HK-2 (cell line): Measurements from ENCODE around the gene SERPINB12.

Experiments
- DNase-seq: peaks from one replicate; pipeline ENCODE4 v3.0.0-alpha.2; 2018; ENCODE audit not compliant: unreplicated experiment

SERPINB12 gene

GRCh38 chr18:63542069-63542468, at the start of gene SERPINB12:
SERPINB12 (plus strand) TSS chr18:63542369; CDS start chr18:63556160, 13,791 bp downstream.
- no peak for DNase-seq

- DNase-seq = no peak
These were observed 49.3 kb upstream of the SERPINB12 start for GRCh38 chr18:63492851-63493250.

- no peak for DNase-seq
These were observed 46.5 kb upstream of the SERPINB12 start for GRCh38 chr18:63495675-63496074.

- DNase-seq = no peak
These were observed 36.4 kb upstream of the SERPINB12 start for GRCh38 chr18:63505566-63506335.

GRCh38 chr18:63506336-63506646, 35.9 kb upstream of the SERPINB12 start:
- no peak for DNase-seq

- DNase-seq = no peak
These were observed 33.6 kb upstream of the SERPINB12 start for GRCh38 chr18:63508596-63508995.

DNA sequence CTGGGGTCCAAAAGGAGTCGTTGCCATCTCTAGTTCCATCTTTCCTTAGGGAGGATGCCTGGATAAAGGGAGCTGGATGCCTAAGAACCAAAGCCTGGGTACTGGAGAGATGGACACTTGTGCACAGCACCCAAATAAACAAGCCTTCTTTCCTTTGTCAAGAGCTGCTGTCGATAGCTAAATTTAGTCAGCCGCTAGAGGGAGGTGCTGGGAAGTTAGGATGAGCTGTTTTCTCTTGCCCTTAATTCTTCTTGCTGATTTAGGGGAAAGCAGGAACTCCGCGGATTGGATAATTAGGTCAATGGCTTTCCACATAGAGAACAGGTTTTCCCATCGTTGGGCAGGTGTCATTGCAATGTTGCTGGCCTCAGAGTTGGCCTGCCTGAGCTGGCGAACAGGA, 30.9 kb upstream of the SERPINB12 start:
- DNase-seq = peak; percentile 8

- no peak for DNase-seq
These were observed 27.8 kb upstream of the SERPINB12 start for GRCh38 chr18:63514326-63514725.

GRCh38 chr18:63514888-63515678, 27.1 kb upstream of the SERPINB12 start:
- no peak for DNase-seq

- DNase-seq = no peak
These were observed 26.4 kb upstream of the SERPINB12 start for GRCh38 chr18:63515801-63516200.

- peak; percentile 49 for DNase-seq
These were observed 23.8 kb upstream of the SERPINB12 start for GRCh38 chr18:63518178-63519012.

DNA sequence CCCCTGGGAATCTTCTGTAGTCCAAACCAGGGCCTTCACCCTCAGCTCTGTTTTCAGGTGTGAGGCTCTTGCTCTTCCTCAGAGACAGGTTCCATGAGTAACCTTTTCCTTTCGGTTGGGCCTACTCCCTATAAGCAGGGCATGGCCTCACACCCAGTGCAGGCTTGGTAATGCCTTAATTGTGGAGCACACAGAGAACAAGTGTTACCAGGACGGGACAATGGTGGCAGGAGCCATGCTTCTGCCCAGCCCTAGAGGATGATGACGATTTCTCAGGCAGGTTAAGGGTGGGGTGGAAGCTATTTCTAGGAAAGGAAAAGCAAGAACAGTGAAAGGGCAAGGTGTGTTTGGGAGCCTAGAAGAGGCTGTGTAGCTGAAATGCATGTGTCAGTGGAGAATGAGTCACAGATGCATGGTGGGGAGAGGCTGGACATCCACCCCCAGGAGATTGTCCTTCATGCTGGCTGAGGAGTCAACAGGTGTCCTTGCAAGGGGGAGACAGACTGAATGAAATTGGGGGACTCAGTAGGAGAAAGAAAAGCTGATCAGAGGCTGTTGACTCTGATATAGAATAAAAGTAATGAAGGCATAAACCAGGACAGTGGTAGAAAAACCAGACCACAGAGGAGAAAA, 22.0 kb upstream of the SERPINB12 start:
- no peak for DNase-seq

DNA sequence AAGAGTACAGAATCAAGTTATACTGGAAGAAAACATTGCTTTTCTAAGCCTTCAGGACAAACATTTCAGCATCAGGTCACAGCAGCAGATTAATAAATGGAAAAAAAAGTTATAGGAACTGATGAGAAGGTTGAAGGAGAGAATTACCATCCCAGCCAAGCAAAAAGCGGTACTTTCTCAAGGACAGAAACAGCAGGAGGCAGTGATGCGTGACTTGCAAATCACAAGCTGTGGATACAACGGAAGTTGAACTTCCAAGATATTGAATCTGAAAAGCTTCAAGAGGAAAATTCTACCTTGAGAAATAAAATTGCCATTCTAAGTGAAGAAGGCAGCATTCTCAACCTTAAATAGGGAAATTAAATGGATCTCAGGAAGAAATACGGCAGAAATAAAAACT, 18.5 kb upstream of the SERPINB12 start:
- DNase-seq = no peak

DNA sequence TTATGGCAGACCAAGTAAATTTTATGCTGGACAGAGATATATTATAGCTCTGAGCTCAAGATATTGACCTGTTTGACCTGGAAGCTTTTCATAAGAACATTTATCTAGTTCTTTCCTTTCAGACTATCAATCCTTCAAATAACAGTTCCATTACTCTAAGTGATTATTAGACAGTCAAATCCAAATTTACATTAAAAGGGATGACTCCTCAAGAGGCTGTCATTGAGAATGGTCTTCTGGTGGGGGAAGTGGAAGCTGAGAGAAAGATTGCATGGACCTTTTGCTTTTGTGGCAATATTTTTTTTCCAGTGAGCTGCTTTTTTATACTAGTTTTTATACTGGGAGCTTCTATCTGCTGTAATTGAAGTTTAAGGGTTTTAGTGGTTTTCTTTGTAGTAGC, 14.9 kb upstream of the SERPINB12 start:
- DNase-seq = no peak

DNA sequence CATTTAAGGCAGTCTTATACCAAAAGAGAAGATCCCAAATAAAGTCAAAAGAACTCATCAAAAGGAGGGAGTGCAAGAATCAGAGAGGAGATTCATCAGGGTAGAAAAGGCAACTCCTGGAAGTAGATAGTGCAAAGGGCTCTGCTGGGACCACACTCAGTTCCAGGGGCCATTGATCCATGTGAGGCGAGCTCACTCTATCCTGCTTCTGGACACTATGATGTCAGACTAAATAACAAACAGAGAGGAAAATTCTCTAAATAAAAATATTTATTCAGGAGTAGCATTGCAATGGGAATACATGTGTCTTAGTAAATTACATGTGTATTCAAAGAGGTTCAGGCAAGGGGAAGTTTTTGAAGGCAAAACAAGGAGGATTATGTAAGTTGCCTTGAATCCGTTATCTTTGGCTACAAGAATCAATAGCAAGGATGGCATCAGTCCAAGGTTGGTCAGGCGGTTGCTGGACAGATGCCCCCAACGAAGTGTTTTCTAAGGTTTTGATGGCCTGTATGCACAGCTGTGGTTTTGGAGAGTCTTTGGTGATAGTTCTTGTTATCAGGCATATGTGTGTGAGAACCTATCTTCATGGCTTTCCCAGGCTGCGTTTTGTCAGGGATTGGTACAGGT, 13.2 kb upstream of the SERPINB12 start:
- no peak for DNase-seq

GRCh38 chr18:63532471-63532870, 9.7 kb upstream of the SERPINB12 start:
- no peak for DNase-seq

- no peak for DNase-seq
These were observed 7.6 kb upstream of the SERPINB12 start for GRCh38 chr18:63534615-63535014.

DNA sequence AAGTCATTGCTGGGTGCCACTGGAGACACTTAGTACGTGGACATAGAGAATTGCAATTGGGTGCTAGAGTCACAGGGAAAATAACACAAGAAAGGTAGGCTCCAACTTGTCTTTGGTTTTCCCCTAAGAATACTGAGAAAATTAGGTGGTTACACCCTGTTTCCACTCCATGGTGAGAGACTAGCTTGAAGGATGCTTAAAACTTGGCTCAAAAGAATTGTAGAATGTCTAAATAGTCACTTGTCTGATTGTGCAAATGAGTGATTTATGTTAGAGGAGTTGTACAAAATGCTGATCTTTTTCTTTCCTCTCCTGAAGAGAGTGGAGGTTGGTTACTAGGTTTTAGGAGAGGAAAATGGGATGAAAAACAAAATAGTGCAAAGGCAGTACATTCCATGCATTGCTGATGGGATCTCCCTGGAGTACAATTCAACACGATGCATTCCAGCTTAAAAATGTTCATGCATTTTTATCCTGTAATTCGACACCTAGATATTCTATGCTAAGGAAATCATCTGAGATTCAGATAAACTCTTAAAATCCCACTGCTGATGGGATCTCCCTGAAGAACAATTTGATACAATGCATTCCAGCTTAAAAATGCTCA, 2.2 kb upstream of the SERPINB12 start:
- no peak for DNase-seq

DNA sequence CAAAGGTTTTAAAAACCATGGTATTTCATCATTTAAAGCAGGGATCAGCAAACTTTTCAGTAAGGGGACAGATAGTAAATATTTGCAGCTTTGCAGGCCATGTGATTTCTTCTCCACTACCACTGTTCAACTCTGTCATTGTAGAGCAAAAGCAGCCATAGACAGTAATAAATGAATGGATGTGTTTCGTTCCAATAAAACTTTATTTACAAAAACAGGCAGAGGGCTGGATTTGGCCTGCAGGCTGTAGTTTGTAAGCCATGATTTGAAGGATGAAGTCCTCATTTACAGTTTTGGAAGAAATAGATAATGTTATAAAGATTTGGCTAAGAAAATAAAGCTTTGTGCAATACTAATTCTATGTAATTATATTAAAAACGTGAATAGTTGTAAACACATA, 1.8 kb downstream of the SERPINB12 start:
- no peak for DNase-seq

DNA sequence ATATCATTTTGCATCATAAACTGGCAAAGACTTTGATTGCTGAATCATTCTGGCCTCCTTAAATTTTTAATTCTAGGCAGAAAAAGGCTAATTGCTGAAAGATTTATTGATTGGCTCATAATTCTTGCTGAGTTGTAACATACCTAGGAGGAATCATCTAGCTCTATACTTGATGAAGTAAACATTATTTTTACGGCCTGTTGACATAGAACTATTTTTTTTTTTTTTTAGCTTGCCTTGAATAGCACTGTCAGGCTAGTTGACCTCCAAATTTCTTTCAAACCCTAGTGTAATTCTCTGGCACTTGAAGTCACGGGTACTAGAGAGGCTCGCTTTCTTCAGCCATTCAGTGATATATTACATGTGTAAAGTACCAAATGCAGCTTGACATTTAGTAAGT, 2.8 kb downstream of the SERPINB12 start:
- no peak for DNase-seq

- DNase-seq = no peak
These were observed 7.9 kb downstream of the SERPINB12 start for GRCh38 chr18:63550068-63550467.
